HG03378 (cell line): ENCODE results near the gene RASGEF1C.

Experiments
- ATAC-seq: cut with Tn5 transposase; IDR thresholded peaks from one replicate; pipeline ENCODE4 v1.9.1; 2021; ENCODE audit warnings: mild to moderate bottlenecking, moderate library complexity; ENCODE audit not compliant: unreplicated experiment

The RASGEF1C gene

GRCh38 chr5:180086816-180087399, 122.1 kb downstream of the RASGEF1C start:
- ATAC-seq, result no peak

DNA sequence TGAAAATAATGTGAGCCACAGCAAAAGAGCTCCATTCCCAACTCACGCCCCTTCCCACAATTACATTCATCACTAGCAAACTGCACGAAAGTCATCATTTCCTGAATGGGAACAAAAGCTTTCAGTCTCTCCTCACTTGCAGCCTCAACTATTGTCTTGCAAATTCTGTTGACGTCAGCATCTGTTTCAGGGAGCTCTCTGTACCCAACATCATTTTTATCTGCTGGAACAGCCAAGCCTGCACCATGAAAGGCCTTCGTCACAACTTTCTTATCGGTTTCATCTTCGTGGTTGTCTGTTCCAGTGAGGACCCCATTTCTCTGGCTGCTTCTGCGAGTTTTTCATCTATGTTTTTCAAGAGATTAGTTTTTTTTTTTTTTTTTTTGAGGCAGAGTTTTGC, 123.2 kb downstream of the RASGEF1C start:
- ATAC-seq, result no peak

DNA sequence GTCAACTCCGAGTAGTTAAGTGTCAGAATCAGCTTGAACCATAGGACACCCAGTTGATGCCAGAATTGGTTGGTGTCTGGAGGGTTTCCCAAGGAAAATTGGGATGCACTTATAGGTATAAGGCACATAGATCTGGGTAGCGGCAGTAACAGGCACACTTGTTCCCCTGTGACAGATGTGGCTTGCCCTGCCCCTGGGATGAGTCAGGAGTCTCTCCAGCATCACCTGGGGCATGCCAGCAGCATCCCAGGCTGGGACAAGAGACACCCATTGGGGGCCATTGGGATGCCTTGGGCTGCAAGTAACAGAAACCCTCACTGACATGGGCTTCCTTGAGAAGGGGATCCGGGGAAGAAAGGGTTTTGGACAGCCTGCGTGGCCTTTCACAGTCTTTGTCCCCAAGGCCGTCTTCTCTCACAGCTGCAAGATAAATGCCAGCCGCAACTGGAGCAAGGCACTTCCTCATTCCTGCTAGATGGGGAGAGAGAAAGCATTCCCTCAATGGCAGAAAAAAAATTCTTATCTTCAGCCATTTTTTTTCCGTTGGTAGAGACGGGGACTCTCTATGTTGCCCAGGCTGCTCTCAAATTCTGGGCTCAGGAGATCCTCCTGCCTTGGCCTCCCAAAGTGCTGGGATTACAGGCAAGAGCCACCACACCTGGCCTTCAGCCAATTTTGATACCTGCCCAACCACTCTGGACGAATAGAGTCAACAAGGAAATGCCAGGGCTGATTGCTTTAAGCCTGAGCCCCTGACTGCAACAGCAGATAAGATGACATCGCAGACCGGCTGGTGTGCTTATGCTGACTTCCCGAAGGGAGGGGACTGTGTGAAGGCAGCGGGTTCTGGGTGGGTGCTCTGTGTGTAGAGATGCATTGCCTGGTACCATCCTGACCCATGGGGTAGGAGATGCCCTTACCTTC, 124.1 kb downstream of the RASGEF1C start:
- no peak for ATAC-seq

DNA sequence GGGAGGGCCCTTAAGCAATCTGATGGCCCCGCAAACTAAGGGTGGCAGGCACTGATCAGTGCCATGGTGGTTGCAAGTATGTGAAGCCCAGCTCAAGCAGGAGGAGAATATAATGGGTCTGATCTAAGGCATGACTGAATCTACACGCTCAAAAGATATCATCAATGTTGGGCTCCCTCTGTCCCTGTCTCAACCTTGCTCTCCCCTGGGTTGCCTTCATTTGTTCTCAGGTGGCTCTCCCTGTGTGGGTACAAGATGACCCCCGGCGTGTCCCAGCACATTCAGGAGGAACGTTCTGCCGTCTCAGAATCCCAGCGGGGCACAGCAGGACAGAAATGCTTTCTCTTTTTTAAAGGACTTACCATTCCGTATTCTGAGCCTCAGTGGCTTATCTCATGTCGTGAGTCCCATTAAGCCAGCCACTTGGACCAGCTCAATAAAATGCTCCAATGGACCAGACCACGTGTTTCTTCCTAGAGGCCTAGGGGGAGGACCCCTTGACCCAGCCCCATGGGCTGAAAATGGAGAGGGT, 125.4 kb downstream of the RASGEF1C start:
- ATAC-seq, result no peak

DNA sequence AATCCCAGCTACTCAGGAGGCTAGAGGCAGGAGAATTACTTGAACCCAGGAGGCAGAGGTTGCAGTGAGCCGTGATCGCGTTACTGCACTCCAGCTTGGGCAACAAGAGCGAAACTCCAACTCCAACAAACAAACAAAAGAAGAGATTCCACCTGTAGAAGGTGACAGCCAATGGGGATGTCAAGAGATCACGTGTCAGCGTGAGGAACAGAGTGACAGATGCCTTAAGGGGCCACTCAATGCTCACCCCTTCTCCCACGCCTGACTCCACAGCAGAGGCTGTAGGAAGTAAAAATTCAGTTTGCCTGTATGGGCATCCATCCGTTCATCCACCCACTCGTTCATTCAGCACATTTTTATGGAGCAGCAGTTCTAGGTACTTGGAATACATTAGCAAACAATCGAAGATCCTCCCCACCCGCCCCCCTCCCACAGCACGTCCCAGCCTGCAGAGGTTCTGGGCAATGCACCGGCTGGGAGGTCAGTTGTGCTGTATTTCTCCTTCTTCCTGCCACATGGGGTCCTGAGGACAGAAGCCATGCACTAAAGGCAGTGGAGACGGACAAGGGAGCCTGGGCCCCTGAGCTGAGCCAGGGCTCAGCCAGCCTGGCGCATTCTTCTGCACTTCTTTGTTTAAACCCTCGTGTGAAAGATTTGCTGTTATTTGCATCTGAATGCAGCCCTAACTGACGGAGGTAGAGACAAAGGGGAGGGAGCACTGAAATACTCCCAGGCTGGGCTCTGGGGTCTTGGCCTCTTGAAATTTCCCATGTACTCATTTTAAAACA, 126.2 kb downstream of the RASGEF1C start:
- no peak for ATAC-seq

- no peak for ATAC-seq
Measured at GRCh38 chr5:180081481-180081880, 127.5 kb downstream of the RASGEF1C start.

- no peak for ATAC-seq
Measured at GRCh38 chr5:180080486-180081280, 128.3 kb downstream of the RASGEF1C start.

DNA sequence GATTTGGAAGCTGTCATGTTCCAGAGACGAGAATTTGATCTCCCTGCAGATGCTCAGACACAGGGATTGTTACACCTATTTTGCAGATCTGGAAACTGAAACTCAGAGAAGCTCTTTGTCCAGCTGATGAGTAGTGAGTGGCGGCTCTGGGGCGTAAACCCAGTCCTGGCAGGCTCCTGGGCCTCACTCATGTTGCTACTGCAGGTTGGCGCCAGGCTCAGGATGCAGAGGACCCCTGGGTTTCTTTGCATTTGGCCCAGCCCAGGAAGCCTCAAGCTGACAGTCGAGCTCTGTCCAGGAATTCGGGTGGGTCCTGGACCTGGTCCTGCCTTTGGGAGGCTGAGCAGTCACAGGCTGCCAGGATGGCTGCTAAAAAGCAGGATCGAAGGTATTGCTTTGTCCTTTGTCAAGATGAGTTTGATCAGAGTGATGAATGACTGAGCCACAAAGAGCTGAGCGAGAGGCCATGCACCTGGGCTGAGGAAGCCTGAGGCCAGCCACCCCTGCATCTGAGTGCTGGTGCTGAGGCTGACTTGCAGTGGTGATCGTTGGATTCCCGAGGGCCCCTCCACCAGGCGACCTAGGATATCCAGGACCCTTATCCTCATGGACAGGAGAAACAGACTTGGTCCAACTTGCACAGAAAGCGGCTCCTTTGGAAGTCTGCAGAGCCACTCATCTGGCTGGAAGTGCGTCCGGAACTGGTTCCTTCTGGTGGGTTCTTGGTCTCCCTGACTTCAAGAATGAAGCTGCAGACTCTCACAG, 129.1 kb downstream of the RASGEF1C start:
- no peak for ATAC-seq

GRCh38 chr5:180078348-180078747, 130.7 kb downstream of the RASGEF1C start:
- ATAC-seq, result no peak

DNA sequence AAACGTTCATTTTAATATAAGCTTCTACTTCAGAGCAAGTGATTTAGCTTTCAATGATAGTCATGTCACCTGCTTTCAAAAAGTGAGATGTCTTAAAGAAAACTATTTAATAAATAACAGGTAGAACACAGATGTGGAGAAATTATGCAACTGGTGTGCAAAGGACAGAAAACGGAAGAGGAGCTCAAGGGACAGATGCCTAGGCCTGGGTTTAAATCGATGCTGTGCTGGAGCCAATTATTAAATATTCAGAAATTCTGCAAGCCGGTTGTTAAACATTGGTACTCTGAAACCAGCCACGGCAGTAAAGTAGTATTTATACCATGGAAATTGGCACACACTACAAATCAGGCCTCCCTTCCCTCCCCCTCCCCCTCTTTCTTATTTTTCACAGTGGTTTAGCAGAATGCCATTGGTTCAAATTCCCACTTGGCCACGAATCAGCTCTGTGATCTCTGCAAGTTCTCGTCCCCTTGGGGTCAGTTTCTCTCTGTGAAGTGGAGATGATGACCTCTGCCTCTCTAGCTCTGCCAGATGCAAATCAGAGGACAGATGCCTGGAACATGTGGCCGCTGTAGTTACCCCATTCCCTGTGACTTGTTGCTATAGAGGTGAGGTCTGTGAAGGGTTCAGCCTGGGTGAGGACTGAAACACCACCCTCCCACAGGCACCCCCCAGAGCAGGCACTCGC, 131.3 kb downstream of the RASGEF1C start:
- ATAC-seq, result no peak

- no peak for ATAC-seq
Measured at GRCh38 chr5:180075703-180076102, 133.3 kb downstream of the RASGEF1C start.

DNA sequence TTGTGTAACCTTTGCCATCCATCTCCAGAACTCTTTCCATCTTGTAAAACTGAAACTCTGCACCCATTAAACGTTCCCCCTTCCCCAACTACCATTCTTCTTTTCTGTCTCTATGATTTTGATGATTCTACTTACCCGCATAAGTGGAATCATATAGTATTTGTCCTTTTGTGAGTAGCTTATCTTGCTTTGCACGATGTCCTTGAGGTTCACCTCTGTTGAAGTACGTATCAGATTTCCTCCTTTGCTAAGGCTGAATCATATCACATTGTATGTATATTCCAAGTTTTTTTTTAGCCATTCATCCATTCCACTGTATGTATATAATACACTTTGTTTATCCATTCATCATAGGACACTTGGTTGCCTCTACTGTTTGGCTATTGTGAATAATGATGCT, 134.5 kb downstream of the RASGEF1C start:
- ATAC-seq, result no peak

GRCh38 chr5:180072556-180072955, 136.5 kb downstream of the RASGEF1C start:
- ATAC-seq, result no peak

- no peak for ATAC-seq
Measured at GRCh38 chr5:180072256-180072548, 136.8 kb downstream of the RASGEF1C start.

GRCh38 chr5:180071531-180072255, 137.3 kb downstream of the RASGEF1C start, which contains the start of gene RNF130:
Gene RNF130 (minus strand): TSS chr5:180071759. CDS start chr5:180071702, 57 bp downstream.
- ATAC-seq, result no peak

DNA sequence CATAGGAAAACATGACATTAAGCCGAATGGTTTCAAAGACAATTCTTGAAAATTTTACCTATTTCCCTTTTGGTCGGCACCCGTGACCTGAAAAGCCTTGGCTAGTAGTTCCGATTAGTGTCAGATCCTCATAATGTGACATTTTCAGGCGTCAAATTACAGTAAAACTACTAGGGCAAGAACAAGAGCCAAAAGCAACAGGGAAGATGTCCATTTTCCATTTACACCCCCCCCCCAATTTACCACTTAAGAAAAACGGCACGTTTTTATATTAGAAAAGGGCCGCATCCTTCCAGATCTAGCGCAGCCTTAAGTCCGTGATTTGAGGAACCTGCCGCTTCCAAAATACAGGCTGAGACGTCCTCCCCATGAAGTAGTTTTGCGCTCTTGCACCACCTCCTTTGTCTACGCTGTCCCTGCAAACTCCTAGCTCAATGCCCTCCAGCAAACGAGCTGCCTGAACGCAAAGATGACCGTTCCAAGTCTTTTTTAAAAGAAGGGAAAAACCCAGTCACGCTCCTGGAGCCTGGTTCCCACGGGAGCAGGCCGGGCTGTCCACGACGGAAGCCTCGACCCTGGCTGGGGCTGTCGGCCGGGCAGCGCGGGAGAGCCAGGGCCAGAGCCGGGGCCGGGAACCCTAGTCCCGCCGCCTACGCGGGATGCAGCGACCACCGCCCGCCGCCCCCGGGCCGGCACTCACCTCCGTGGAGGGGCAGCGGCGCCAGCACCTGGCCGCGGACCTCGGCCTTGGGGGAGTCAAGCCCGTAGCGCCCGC, 138.1 kb downstream of the RASGEF1C start:
- no peak for ATAC-seq

DNA sequence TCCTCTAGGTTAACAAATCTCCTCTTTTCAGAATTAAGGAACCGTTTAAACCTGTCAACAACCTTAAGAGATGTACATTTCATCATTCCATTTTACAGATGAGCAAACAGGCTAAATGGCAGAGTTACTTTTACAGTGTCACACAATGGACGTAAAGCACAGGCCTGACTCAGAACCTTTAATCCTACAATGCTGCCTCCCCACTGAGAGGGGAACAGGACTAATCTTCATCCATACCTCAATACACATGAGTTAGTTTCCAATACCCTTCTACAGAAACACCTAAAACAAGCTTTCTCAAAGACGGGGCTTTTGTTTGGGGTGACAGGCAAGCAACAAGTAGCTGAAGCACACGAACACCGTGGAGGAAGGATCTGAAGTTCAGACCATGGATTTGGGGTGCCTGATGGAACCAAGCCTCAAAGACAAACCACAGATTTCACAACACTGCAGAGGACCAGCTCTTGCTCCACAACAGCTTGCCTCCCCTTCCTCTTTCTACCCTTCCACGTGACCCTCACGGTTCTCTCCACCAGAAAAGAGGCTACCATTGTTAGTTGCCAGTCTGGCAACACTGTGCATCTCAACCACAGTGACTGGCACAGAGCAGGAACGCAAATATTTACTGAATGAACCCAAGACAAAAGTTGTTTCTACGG, 139.3 kb downstream of the RASGEF1C start:
- no peak for ATAC-seq
